Brain microvascular endothelial cell (primary cell): ENCODE data around the gene REC8.
A peak's percentile ranks its signal among the peaks of the same experiment; 100 is the strongest.
"Not testable (repeated sequence)": the region's sequence is repeated elsewhere in the genome, so short reads cannot be mapped to it uniquely, and the experiment has no call there.

Experiments
- DNase-seq: peaks from one replicate; pipeline ENCODE4 v3.0.0-alpha.2; 2020
- H3K27ac ChIP-seq: fragments of 250-450 bp; sonication (Bioruptor Pico); 2 replicates; pipeline ENCODE4 v1.5.1; 2020; ENCODE audit warnings: mild to moderate bottlenecking, moderate library complexity
- H3K27me3 ChIP-seq: fragments of 250-450 bp; sonication (Bioruptor Pico); replicated peaks from 2 replicates; pipeline ENCODE4 v1.5.1; 2020; ENCODE audit warnings: mild to moderate bottlenecking
- H3K36me3 ChIP-seq: fragments of 250-450 bp; sonication (Bioruptor Pico); replicated peaks from 2 replicates; pipeline ENCODE4 v1.5.1; 2020; ENCODE audit warnings: mild to moderate bottlenecking
- H3K4me3 ChIP-seq: 2 replicates; pipeline ENCODE4 v1.5.1; 2011; ENCODE audit warnings: low read depth, mild to moderate bottlenecking, control low read depth, low read length, moderate library complexity
- CTCF ChIP-seq: IDR thresholded peaks from 2 replicates; pipeline ENCODE4 v1.5.1; 2011; ENCODE audit warnings: low read depth, mild to moderate bottlenecking, moderate library complexity, low read length, control low read depth, inconsistent platforms; ENCODE audit errors: missing control alignments
- in situ Hi-C: cut with HindIII; loops from 2 replicates; pipeline ENCODE4 v1.10.0; 2017; ENCODE audit warnings: low sequenced_read_pairs, low pct_ligation_motif_present

The REC8 gene

GRCh38 chr14:24196071-24197055 lies 24.5 kb downstream of the REC8 start:
- peak overlapping the region; percentile 80 for H3K4me3 ChIP-seq
- H3K36me3 ChIP-seq, result peaks cover 18% of the 10 kb centered on the region
- no peak for DNase-seq
- TF ChIP-seq CTCF, result no peak
- no peaks in the 10 kb centered on the region for H3K27me3 ChIP-seq
- in situ Hi-C loops, result no loop called here
- H3K27ac ChIP-seq, result peak overlapping the region; percentile 100

GRCh38 chr14:24197056-24197450 lies 25.2 kb downstream of the REC8 start:
- H3K4me3 ChIP-seq, result no peak overlapping the region
- no peak for TF ChIP-seq CTCF
- peaks cover 15% of the 10 kb centered on the region for H3K36me3 ChIP-seq
- H3K27ac ChIP-seq, result no peak overlapping the region
- no peak for DNase-seq
- no peaks in the 10 kb centered on the region for H3K27me3 ChIP-seq
- in situ Hi-C loops, result no loop called here

- TF ChIP-seq CTCF, result no peak
- Histone ChIP-seq H3K36me3 (peaks cover 5% of the 10 kb centered on the region), H3K27me3 (no peaks in the 10 kb centered on the region), H3K4me3 (no peak overlapping the region), H3K27ac (no peak overlapping the region)
- in situ Hi-C loops, result no loop called here
- DNase-seq, result no peak
Measured at GRCh38 chr14:24198814-24199524, 27.1 kb downstream of the REC8 start.

GRCh38 chr14:24202538-24202937 lies 30.7 kb downstream of the REC8 start:
- H3K27me3 ChIP-seq, H3K27ac ChIP-seq, H3K4me3 ChIP-seq, DNase-seq, in situ Hi-C loops: not testable (repeated sequence)
- H3K36me3 ChIP-seq, result peaks cover 10% of the 10 kb centered on the region

GRCh38 chr14:24203249-24203886 lies 31.5 kb downstream of the REC8 start:
- in situ Hi-C loops, result not testable (repeated sequence)

GRCh38 chr14:24204163-24205146 lies 32.6 kb downstream of the REC8 start:
- in situ Hi-C loops, result no loop called here
- Histone ChIP-seq H3K36me3 (peaks cover 17% of the 10 kb centered on the region), H3K27me3 (no peaks in the 10 kb centered on the region), H3K27ac (no peak overlapping the region), H3K4me3 (no peak overlapping the region)
- no peak for TF ChIP-seq CTCF
- DNase-seq, result no peak

More at GRCh38 chr14:24203249-24203886, 31.5 kb downstream of the REC8 start:
- DNase-seq, H3K27me3 ChIP-seq, H3K4me3 ChIP-seq, H3K27ac ChIP-seq: not testable (repeated sequence)
- peaks cover 13% of the 10 kb centered on the region for H3K36me3 ChIP-seq
